ENCODE results near the gene SLC12A2. TPM values are rescaled to one million over a fixed set of nuclear protein-coding genes. Genes with fewer than 3 reads are reported as not detected.
A peak's percentile ranks its signal among the peaks of the same experiment; 100 is the strongest.

SLC12A2 gene
- total RNA-seq, 4 donors from 2014 or later, result 105 to 137 (median 129) TPM

GRCh38 chr5:128212191-128212806 lies 128.7 kb downstream of the SLC12A2 start:
- ATAC-seq, result no peak
- WGBS, 2 donors (ENCODE audit: low coverage in 1 of 2), result 44 to 56% methylated on average over 1 to 5 of the region's 5 CpGs

GRCh38 chr5:128213340-128213739 lies 129.8 kb downstream of the SLC12A2 start:
- Histone ChIP-seq H3K36me3 (no peaks in the 10 kb centered on the region), H3K9me3 (no peaks in the 10 kb centered on the region), H3K4me3 (no peak overlapping the region), H3K4me1 (peaks cover 0 to 6% (median 0%) of the 10 kb centered on the region in 3 donors), H3K27me3 (no peaks in the 10 kb centered on the region), H3K27ac (no peak overlapping the region)
- TF ChIP-seq EP300 (IDR thresholded peaks at IDR 0.05), result no peak
- peak; percentile 62 to 77 (median 74) for TF ChIP-seq CTCF (IDR thresholded peaks at IDR 0.05)
- TF ChIP-seq POLR2A (IDR thresholded peaks at IDR 0.05), result no peak
- no peak for TF ChIP-seq POLR2AphosphoS5 (IDR thresholded peaks at IDR 0.05)
- no peak for ATAC-seq
- WGBS, 2 donors (ENCODE audit: low coverage in 1 of 2), result 0 to 5% methylated on average over 3 to 4 of the region's 4 CpGs

More at GRCh38 chr5:128212191-128212806, 128.7 kb downstream of the SLC12A2 start:
- no peaks in the 10 kb centered on the region for H3K36me3 ChIP-seq
- H3K4me3 ChIP-seq, result no peak overlapping the region
- peaks cover 0 to 6% (median 0%) of the 10 kb centered on the region in 3 donors for H3K4me1 ChIP-seq
- no peak overlapping the region for H3K27ac ChIP-seq
- no peak for TF ChIP-seq EP300 (IDR thresholded peaks at IDR 0.05)
- no peaks in the 10 kb centered on the region for H3K27me3 ChIP-seq
- no peaks in the 10 kb centered on the region for H3K9me3 ChIP-seq

GRCh38 chr5:128213833-128214232 lies 130.3 kb downstream of the SLC12A2 start:
- H3K4me3 ChIP-seq, result no peak overlapping the region
- TF ChIP-seq POLR2AphosphoS5 (IDR thresholded peaks at IDR 0.05) (no peak), EP300 (IDR thresholded peaks at IDR 0.05) (no peak), CTCF (IDR thresholded peaks at IDR 0.05) (no peak), POLR2A (IDR thresholded peaks at IDR 0.05) (no peak)
- H3K27ac ChIP-seq, result no peak overlapping the region
- WGBS, 2 donors (ENCODE audit: low coverage in 1 of 2), result 66 to 81% methylated on average over 3 to 5 of the region's 5 CpGs
- ATAC-seq, result no peak
- peaks cover 0 to 6% (median 0%) of the 10 kb centered on the region in 3 donors for H3K4me1 ChIP-seq
- H3K36me3 ChIP-seq, result no peaks in the 10 kb centered on the region
- H3K9me3 ChIP-seq, result no peaks in the 10 kb centered on the region
- no peaks in the 10 kb centered on the region for H3K27me3 ChIP-seq

GRCh38 chr5:128216285-128216684 lies 132.7 kb downstream of the SLC12A2 start:
- Histone ChIP-seq H3K4me1 (peaks cover 0 to 6% (median 0%) of the 10 kb centered on the region in 3 donors), H3K4me3 (no peak overlapping the region), H3K27ac (no peak overlapping the region), H3K9me3 (no peaks in the 10 kb centered on the region), H3K36me3 (no peaks in the 10 kb centered on the region), H3K27me3 (no peaks in the 10 kb centered on the region)
- TF ChIP-seq POLR2AphosphoS5 (IDR thresholded peaks at IDR 0.05) (no peak), POLR2A (IDR thresholded peaks at IDR 0.05) (no peak), CTCF (IDR thresholded peaks at IDR 0.05) (no peak), EP300 (IDR thresholded peaks at IDR 0.05) (no peak)
- 91 to 100% methylated on average over 1 of the region's 7 CpGs for WGBS, 2 donors (ENCODE audit: low coverage in 1 of 2)
- no peak for ATAC-seq

- no peak overlapping the region for H3K4me3 ChIP-seq
- no peaks in the 10 kb centered on the region for H3K27me3 ChIP-seq
- H3K9me3 ChIP-seq, result no peaks in the 10 kb centered on the region
- no peak for TF ChIP-seq POLR2A (IDR thresholded peaks at IDR 0.05)
- TF ChIP-seq CTCF (IDR thresholded peaks at IDR 0.05), result no peak
- TF ChIP-seq POLR2AphosphoS5 (IDR thresholded peaks at IDR 0.05), result peak; percentile 47
- no peak for TF ChIP-seq EP300 (IDR thresholded peaks at IDR 0.05)
- peaks cover 0 to 6% (median 0%) of the 10 kb centered on the region in 3 donors for H3K4me1 ChIP-seq
- no peak for ATAC-seq
- WGBS, 2 donors (ENCODE audit: low coverage in 1 of 2), result 66 to 74% methylated on average over 3 to 6 of the region's 15 CpGs
- H3K36me3 ChIP-seq, result no peaks in the 10 kb centered on the region
- peak overlapping the region in 1 of 4 donors; percentile 31 for H3K27ac ChIP-seq
These were observed 133.4 kb downstream of the SLC12A2 start for GRCh38 chr5:128216860-128217531.
